ENCODE measurements around the gene SYNE4. TPM values are rescaled to one million over a fixed set of nuclear protein-coding genes. Genes with fewer than 3 reads are reported as not detected.
"Not testable (repeated sequence)": the region's sequence is repeated elsewhere in the genome, so short reads cannot be mapped to it uniquely, and the experiment has no call there.

SYNE4 gene
- total and polyA plus RNA-seq, 2 of the 4 experiments (the other 2 are of a cell fraction), result 0.27 TPM; not detected in 1

- H3K9ac ChIP-seq (ENCODE audit: low read depth, low read length); H4K20me1 ChIP-seq (ENCODE audit: insufficient read depth, low read length); H3K4me1 ChIP-seq (ENCODE audit: control insufficient read depth, insufficient read depth, low read length); H3K56ac ChIP-seq (ENCODE audit: extremely low read depth, insufficient read depth, low read length); H3K4me2 ChIP-seq (ENCODE audit: low read depth, low read length); H4K8ac ChIP-seq (ENCODE audit: low read depth in 2 of 2, low read length in 2 of 2); BruUV-seq (replicated peaks); H3K9me1 ChIP-seq (ENCODE audit: insufficient read depth, low read length); H2BK5ac ChIP-seq (ENCODE audit: low read depth, low read length, poor library complexity, severe bottlenecking); DNase-seq; H3K9me3 ChIP-seq (ENCODE audit: control insufficient read depth, insufficient read depth, low read length); H2AFZ ChIP-seq (replicated peaks; ENCODE audit: low read length, poor library complexity); POLR2A ChIA-PET (ENCODE audit: unreplicated experiment); H3K79me1 ChIP-seq (ENCODE audit: low read depth in 1 of 2, low read length in 2 of 2); dilution Hi-C loops (cut with HindIII; ENCODE audit: low sequenced_read_pairs, unreplicated experiment); H3K27ac ChIP-seq (ENCODE audit: insufficient read depth, low read length); H3K4me3 ChIP-seq (ENCODE audit: insufficient read depth, low read depth, low read length); H4K5ac ChIP-seq (ENCODE audit: low read depth, low read length); H4K91ac ChIP-seq (ENCODE audit: insufficient read depth, low read depth, low read length); H3K4ac ChIP-seq (ENCODE audit: low read depth, low read length); in situ Hi-C loops (cut with MboI; ENCODE audit: low sequenced_read_pairs); ATAC-seq (ENCODE audit: low read depth); H3K36me3 ChIP-seq (ENCODE audit: control insufficient read depth, insufficient read depth, low read length); H3K18ac ChIP-seq (ENCODE audit: low read depth, low read length); H2BK20ac ChIP-seq (ENCODE audit: low read depth, low read length); H3K23ac ChIP-seq (ENCODE audit: low read depth, low read length); H3K14ac ChIP-seq (replicated peaks; ENCODE audit: low read depth, low read length); H2BK120ac ChIP-seq (ENCODE audit: low read depth, low read length); H2AK9ac ChIP-seq (replicated peaks; ENCODE audit: low read depth, low read length, poor library complexity); H2AK5ac ChIP-seq (ENCODE audit: low read depth, low read length); H2BK15ac ChIP-seq (ENCODE audit: low read depth, low read length); intact Hi-C loops (cut with micrococcal nuclease): not testable (repeated sequence)
- 77% methylated on average over 3 of the region's 8 CpGs; no CpG with 5 or more reads in 1 of the 2 experiments for WGBS, 2 experiments (ENCODE audit: extremely low coverage in 2 of 2, insufficient read length in 1 of 2)
- CTCF ChIA-PET, result interaction anchor here (0.6 kb wide), 1 partner anchor 213 kb away, joined by 3 read pairs; no protein-coding TSS in a partner anchor
- peaks cover 36% of the 10 kb centered on the region for H3K27me3 ChIP-seq (ENCODE audit: control insufficient read depth, insufficient read depth, low read length)
Measured at GRCh38 chr19:35957411-35957810, 51.2 kb downstream of the SYNE4 start.
